ENCODE data around the gene DAZAP2.

DNA sequence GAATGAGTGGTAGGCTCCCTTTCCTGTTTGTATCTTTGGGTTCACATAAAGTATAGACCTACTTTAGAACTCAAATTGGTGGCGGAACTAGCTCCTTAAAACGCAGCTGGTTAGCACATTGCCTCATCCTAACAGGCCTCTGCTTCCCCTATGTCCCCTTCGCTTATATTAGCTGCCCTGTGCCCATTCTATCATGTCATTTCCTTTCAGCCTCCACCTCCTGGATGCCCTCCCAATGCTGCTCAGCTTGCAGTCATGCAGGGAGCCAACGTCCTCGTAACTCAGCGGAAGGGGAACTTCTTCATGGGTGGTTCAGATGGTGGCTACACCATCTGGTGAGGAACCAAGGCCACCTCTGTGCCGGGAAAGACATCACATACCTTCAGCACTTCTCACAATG, 3.5 kb downstream of the DAZAP2 start:
- TF ChIP-seq, protein P1, sequence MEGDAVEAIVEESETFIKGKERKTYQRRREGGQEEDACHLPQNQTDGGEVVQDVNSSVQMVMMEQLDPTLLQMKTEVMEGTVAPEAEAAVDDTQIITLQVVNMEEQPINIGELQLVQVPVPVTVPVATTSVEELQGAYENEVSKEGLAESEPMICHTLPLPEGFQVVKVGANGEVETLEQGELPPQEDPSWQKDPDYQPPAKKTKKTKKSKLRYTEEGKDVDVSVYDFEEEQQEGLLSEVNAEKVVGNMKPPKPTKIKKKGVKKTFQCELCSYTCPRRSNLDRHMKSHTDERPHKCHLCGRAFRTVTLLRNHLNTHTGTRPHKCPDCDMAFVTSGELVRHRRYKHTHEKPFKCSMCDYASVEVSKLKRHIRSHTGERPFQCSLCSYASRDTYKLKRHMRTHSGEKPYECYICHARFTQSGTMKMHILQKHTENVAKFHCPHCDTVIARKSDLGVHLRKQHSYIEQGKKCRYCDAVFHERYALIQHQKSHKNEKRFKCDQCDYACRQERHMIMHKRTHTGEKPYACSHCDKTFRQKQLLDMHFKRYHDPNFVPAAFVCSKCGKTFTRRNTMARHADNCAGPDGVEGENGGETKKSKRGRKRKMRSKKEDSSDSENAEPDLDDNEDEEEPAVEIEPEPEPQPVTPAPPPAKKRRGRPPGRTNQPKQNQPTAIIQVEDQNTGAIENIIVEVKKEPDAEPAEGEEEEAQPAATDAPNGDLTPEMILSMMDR (IDR thresholded peaks at IDR 0.05): no peak
- no peak for TF ChIP-seq EP300 (IDR thresholded peaks at IDR 0.05)

All from suprapubic skin (tissue), 3 donors.